HG02798 (cell line): ENCODE data around the gene FSD1L.
"Not testable (repeated sequence)": the region's sequence is repeated elsewhere in the genome, so short reads cannot be mapped to it uniquely, and the experiment has no call there.

Experiments
- ATAC-seq: cut with Tn5 transposase; IDR thresholded peaks from one replicate; pipeline ENCODE4 v1.9.1; 2021; ENCODE audit warnings: mild to moderate bottlenecking; ENCODE audit not compliant: unreplicated experiment, poor library complexity

FSD1L gene

DNA sequence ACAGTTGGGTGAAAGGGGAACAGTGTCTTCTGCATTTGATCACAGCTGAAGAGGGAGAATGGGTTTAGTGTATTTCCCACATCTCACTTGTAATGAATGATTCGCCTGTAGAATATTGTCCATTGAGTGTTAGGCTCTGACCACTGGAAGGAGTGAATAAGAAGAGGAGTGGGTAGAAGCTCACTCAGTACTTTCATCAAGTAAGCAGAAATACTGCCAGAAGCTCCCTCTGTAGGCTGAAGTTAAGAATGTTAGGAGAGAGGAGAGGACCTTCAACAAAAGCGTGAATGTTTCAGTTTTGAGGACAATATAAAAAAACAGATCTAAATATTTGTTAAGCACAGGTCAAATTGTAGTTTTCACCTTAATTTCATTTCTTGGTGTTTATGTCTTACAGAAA, 27.5 kb downstream of the FSD1L start:
- no peak for ATAC-seq

DNA sequence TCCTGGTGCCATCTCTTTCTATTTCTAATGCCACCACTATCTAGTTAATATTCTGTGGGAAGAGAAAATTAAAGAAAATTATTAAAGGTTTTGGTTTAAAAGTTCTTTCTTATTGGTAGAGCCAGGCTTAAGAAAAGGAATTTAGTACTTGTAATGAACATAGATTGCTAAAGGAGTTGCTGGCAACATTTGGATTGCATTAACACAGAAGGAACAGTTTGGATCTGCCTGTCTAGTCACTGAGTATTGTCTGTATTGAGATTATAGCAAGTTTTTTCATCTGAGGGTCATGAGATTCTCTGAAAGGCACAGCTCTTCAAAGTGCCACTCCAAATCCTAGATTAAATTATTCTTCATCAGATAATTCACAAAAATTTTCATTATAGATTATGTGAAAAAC, 32.0 kb downstream of the FSD1L start:
- ATAC-seq: no peak

- peak; percentile 77 for ATAC-seq
Observed at GRCh38 chr9:105483618-105484017, 35.8 kb downstream of the FSD1L start.

- ATAC-seq: no peak
Observed at GRCh38 chr9:105484226-105484625, 36.4 kb downstream of the FSD1L start.

DNA sequence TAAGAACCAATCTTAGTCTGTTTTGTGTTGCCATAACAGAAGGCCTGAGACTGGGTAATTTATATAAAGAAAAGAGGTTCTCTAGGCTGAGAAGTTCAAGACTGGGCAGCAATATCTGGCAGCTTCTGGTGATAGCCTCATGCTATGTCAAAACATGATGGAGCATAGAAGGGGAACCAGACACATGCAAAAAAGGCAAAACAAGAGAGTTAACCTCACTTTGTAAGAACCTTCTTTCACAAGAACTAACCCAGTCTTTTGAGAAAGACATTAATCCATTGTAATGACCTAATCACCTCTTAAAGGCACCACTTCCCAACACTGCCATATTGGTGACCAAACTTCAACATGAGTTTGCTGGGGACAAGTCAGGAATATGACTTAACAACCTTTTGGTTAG, 37.3 kb downstream of the FSD1L start:
- ATAC-seq: no peak

- ATAC-seq: no peak
Observed at GRCh38 chr9:105496826-105497225, 49.0 kb downstream of the FSD1L start.

GRCh38 chr9:105497704-105498103, 49.9 kb downstream of the FSD1L start:
- no peak for ATAC-seq

GRCh38 chr9:105500108-105500766, 52.4 kb downstream of the FSD1L start:
- ATAC-seq: peak; percentile 85

DNA sequence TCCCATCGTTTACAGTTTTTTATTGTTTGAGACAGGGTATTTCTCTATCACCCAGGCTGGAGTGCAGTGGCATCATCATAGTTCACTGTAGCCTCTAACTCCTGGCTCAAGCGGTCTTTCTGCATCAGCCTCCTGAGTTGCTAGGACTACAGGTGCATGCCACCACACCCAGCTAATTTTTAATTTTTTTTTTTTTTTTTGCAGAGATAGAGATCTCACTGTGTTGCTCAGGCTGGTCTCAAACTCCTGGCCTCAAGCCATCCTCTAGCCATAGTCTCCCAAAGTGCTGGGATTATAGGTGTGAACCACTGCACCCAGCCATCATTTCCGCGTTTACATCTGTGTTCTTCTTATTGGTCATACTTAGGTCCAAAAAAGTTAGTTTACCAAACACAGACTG, 53.6 kb downstream of the FSD1L start:
- no peak for ATAC-seq

GRCh38 chr9:105502276-105502675, 54.4 kb downstream of the FSD1L start:
- ATAC-seq: no peak

DNA sequence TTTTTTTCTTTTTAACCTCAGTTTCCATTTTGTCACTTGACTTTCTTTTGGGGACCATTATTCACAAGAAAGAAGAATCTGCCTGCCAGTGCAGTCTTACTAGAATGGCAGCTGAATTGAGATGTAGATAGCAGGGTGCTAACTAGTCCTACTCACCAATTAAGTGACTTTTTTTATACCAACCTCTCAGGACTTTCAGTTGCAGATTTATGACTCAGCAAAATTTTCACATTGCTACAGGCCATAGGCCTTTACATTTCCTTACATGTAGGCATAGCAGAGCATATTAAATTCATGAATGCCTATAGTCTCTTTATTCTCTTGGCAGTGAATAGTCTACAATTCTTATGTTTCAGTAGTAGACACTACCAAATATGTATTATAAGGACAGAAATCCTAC, 56.0 kb downstream of the FSD1L start:
- ATAC-seq: peak; percentile 43

GRCh38 chr9:105507096-105507790, 59.4 kb downstream of the FSD1L start:
- no peak for ATAC-seq

- no peak for ATAC-seq
Observed at GRCh38 chr9:105508530-105508929, 60.7 kb downstream of the FSD1L start.

- ATAC-seq: peak; percentile 81
Observed at GRCh38 chr9:105510024-105510423, 62.2 kb downstream of the FSD1L start.

- ATAC-seq: no peak
Observed at GRCh38 chr9:105511446-105511845, 63.6 kb downstream of the FSD1L start.

- ATAC-seq: no peak
Observed at GRCh38 chr9:105515811-105516413, 68.1 kb downstream of the FSD1L start.

GRCh38 chr9:105519710-105520369, 72.0 kb downstream of the FSD1L start:
- peak; percentile 76 for ATAC-seq

GRCh38 chr9:105520992-105521391, 73.2 kb downstream of the FSD1L start:
- ATAC-seq: not testable (repeated sequence)

GRCh38 chr9:105522618-105523385, 75.0 kb downstream of the FSD1L start:
- peak; percentile 76 for ATAC-seq

DNA sequence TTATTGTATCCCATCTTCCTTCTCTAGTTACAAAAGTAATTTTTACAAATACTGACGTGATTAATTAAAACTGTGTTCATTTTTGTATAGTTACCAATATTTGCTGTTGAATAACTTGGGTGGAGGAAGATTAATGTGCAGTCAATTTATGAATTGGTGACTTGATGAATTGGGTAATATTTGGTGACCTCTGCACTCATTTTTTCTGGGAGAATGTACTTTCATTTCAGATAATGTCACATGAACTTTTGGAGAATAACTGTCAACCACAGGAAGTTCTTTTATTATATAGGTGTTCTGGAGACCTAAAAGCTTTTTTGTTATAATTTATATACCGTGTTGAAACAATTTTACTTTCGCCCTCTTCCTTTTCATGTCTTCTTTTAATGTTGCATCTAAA, 83.7 kb downstream of the FSD1L start:
- ATAC-seq: no peak
